ENCODE data around the gene DACH2. TPM values are rescaled to one million over a fixed set of nuclear protein-coding genes. Genes with fewer than 3 reads are reported as not detected.

DACH2 gene
- total and polyA plus RNA-seq, 2 donors from 2014 or later: 0.47 to 1.1 TPM

DNA sequence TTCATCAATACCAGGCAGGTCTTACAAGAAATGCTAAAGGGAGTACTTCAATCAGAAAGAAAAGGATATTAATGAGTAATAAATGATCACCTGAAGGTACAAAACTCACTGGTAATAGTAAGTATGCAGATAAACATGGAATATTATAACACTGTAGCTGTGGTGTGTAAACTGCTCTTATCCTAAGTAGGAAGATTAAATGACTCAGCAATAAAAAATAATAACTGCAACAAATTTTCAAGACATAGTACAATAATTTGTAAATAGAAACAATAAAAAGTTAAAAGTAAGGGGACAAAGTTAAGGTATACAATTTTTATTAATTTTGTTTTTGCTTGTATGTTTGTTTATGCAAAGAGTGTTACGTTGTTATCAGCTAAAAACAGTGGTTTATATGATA is 43.7 kb upstream of the DACH2 start:
- TF ChIP-seq, protein P1, sequence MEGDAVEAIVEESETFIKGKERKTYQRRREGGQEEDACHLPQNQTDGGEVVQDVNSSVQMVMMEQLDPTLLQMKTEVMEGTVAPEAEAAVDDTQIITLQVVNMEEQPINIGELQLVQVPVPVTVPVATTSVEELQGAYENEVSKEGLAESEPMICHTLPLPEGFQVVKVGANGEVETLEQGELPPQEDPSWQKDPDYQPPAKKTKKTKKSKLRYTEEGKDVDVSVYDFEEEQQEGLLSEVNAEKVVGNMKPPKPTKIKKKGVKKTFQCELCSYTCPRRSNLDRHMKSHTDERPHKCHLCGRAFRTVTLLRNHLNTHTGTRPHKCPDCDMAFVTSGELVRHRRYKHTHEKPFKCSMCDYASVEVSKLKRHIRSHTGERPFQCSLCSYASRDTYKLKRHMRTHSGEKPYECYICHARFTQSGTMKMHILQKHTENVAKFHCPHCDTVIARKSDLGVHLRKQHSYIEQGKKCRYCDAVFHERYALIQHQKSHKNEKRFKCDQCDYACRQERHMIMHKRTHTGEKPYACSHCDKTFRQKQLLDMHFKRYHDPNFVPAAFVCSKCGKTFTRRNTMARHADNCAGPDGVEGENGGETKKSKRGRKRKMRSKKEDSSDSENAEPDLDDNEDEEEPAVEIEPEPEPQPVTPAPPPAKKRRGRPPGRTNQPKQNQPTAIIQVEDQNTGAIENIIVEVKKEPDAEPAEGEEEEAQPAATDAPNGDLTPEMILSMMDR (IDR thresholded peaks at IDR 0.05; ENCODE audit: borderline replicate concordance, extremely low read depth, insufficient read depth): no peak
- Histone ChIP-seq H3K4me3 (ENCODE audit: low read length in 3 of 3) (no peak overlapping the region), H3K9me3 (ENCODE audit: control insufficient read depth in 2 of 3, insufficient read depth in 1 of 3, low read length in 3 of 3) (no peaks in the 10 kb centered on the region), H3K36me3 (ENCODE audit: control insufficient read depth in 2 of 3, insufficient read depth in 3 of 3, low read length in 3 of 3) (no peaks in the 10 kb centered on the region), H3K27ac (ENCODE audit: low read depth in 2 of 2, low read length in 2 of 2) (no peak overlapping the region), H3K27me3 (ENCODE audit: control insufficient read depth, insufficient read depth, low read length) (no peaks in the 10 kb centered on the region), H3K9ac (ENCODE audit: low read length in 3 of 3) (no peak overlapping the region), H3K4me1 (ENCODE audit: control insufficient read depth in 2 of 3, insufficient read depth in 2 of 3, low read depth in 1 of 3, low read length in 3 of 3) (no peaks in the 10 kb centered on the region)
- no peak for DNase-seq
- intact Hi-C loops (cut with DNase I): no loop called here
- peak; percentile 13 for FAIRE-seq

DNA sequence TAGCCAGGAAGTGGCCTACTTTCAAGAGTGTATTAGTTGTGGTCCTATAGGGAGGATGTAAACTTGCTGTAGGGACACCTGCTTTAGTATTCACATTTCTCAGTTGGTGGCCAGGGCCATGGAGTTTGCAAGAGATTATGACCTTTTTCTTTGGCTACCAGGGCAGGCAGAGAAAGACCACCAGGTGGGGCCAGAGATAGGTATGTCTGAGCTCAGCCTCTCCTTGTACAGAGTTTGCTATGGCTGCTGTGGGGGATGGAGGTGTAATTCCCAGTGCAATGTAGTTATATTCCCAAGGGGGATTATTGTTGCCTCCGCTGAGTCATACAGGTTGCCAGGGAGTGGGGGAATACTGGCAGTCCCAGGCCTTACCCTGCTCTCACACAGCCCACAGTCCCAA is 26.3 kb upstream of the DACH2 start:
- H3K4me3 ChIP-seq (ENCODE audit: low read length in 3 of 3): no peak overlapping the region
- H3K9me3 ChIP-seq (ENCODE audit: control insufficient read depth in 2 of 3, insufficient read depth in 1 of 3, low read length in 3 of 3): peaks cover 0 to 2% (median 0%) of the 10 kb centered on the region in 3 donors
- intact Hi-C loops (cut with DNase I): no loop called here
- no peaks in the 10 kb centered on the region for H3K36me3 ChIP-seq (ENCODE audit: control insufficient read depth in 2 of 3, insufficient read depth in 3 of 3, low read length in 3 of 3)
- H3K27me3 ChIP-seq (ENCODE audit: control insufficient read depth, insufficient read depth, low read length): no peaks in the 10 kb centered on the region
- no peak overlapping the region for H3K9ac ChIP-seq (ENCODE audit: low read length in 3 of 3)
- H3K27ac ChIP-seq (ENCODE audit: low read depth in 2 of 2, low read length in 2 of 2): no peak overlapping the region
- FAIRE-seq (no peak), DNase-seq (no peak)
- no peaks in the 10 kb centered on the region for H3K4me1 ChIP-seq (ENCODE audit: control insufficient read depth in 2 of 3, insufficient read depth in 2 of 3, low read depth in 1 of 3, low read length in 3 of 3)
- TF ChIP-seq, protein P1 (IDR thresholded peaks at IDR 0.05; ENCODE audit: borderline replicate concordance, extremely low read depth, insufficient read depth): no peak

DNA sequence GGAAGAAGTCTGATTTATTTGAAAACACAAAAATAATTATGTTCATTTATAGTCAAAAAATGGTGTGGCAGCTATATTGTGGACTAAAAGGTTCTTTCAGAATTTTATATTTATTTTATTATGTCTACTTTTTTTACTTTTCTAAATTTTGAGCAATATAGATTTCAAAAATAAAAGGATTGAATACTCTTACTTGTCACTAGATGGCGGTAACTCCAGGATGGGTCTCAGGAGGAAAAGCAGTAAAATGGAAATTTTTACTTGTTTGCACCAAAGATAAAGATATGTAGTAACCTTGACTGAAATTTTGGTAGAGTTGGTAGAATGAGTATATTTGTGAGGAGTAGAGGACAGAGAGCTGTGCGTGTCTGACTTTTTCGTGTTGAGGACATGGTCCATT is 14.5 kb upstream of the DACH2 start:
- DNase-seq: peak in 1 of 5 donors; percentile 14
- H3K9me3 ChIP-seq (ENCODE audit: control insufficient read depth in 2 of 3, insufficient read depth in 1 of 3, low read length in 3 of 3): no peaks in the 10 kb centered on the region
- H3K9ac ChIP-seq (ENCODE audit: low read length in 3 of 3): no peak overlapping the region
- H3K36me3 ChIP-seq (ENCODE audit: control insufficient read depth in 2 of 3, insufficient read depth in 3 of 3, low read length in 3 of 3): no peaks in the 10 kb centered on the region
- intact Hi-C loops (cut with DNase I): no loop called here
- H3K4me3 ChIP-seq (ENCODE audit: low read length in 3 of 3): no peak overlapping the region
- H3K27me3 ChIP-seq (ENCODE audit: control insufficient read depth, insufficient read depth, low read length): no peaks in the 10 kb centered on the region
- peak; percentile 99 for FAIRE-seq
- no peaks in the 10 kb centered on the region for H3K4me1 ChIP-seq (ENCODE audit: control insufficient read depth in 2 of 3, insufficient read depth in 2 of 3, low read depth in 1 of 3, low read length in 3 of 3)
- no peak overlapping the region for H3K27ac ChIP-seq (ENCODE audit: low read depth in 2 of 2, low read length in 2 of 2)
- TF ChIP-seq, protein P1 (IDR thresholded peaks at IDR 0.05; ENCODE audit: borderline replicate concordance, extremely low read depth, insufficient read depth): peak; percentile 11

DNA sequence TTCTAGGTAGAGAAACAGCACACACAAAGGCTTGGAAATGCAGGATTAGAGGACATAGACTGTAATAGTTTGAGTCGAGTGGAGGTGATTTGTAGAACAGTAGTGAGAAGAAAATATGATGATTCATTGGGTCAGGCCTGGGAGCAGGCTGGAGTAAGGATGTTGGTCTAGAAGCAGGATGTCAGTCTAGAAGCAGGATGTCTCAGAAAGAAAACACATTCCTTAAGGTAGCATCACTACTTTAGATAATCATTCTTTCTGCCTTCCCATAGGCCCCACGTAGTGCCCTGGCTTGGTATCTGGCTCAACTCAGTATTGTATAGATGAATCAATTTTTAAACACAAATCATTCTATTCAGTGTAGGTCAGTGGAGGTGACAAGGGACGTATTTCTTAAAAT is 11.2 kb upstream of the DACH2 start:
- H3K9me3 ChIP-seq (ENCODE audit: control insufficient read depth in 2 of 3, insufficient read depth in 1 of 3, low read length in 3 of 3): no peaks in the 10 kb centered on the region
- H3K4me1 ChIP-seq (ENCODE audit: control insufficient read depth in 2 of 3, insufficient read depth in 2 of 3, low read depth in 1 of 3, low read length in 3 of 3): no peaks in the 10 kb centered on the region
- TF ChIP-seq, protein P1 (IDR thresholded peaks at IDR 0.05; ENCODE audit: borderline replicate concordance, extremely low read depth, insufficient read depth): no peak
- no peaks in the 10 kb centered on the region for H3K36me3 ChIP-seq (ENCODE audit: control insufficient read depth in 2 of 3, insufficient read depth in 3 of 3, low read length in 3 of 3)
- DNase-seq (no peak), FAIRE-seq (no peak)
- H3K27me3 ChIP-seq (ENCODE audit: control insufficient read depth, insufficient read depth, low read length): no peaks in the 10 kb centered on the region
- H3K9ac ChIP-seq (ENCODE audit: low read length in 3 of 3): no peak overlapping the region
- H3K27ac ChIP-seq (ENCODE audit: low read depth in 2 of 2, low read length in 2 of 2): no peak overlapping the region
- intact Hi-C loops (cut with DNase I): no loop called here
- H3K4me3 ChIP-seq (ENCODE audit: low read length in 3 of 3): no peak overlapping the region
